H9 (cell line): ENCODE results near the gene GSE1. TPM values are rescaled to one million over a fixed set of nuclear protein-coding genes. Genes with fewer than 3 reads are reported as not detected.

ENCODE experiments used
- DNase-seq: peaks from one replicate; pipeline ENCODE4 v3.0.0-alpha.2; 2017
- H2AFZ ChIP-seq: one replicate; pipeline ENCODE4 v1.6.1; 2013; ENCODE audit warnings: mild to moderate bottlenecking, low read length, control low read depth, moderate library complexity
- H2AK5ac ChIP-seq: 2 replicates; pipeline ENCODE4 v1.6.1; 2013; ENCODE audit warnings: low read length, control low read depth, mixed read lengths; ENCODE audit not compliant: insufficient read length
- H2BK120ac ChIP-seq: one replicate; pipeline ENCODE4 v1.6.1; 2013; ENCODE audit warnings: low read depth, mild to moderate bottlenecking, low read length, control low read depth, inconsistent platforms; ENCODE audit not compliant: poor library complexity, severe bottlenecking
- H2BK12ac ChIP-seq: 2 replicates; pipeline ENCODE4 v1.6.1; 2013; ENCODE audit warnings: low read length, control low read depth, mixed read lengths, low read depth; ENCODE audit not compliant: insufficient read length
- H2BK15ac ChIP-seq: 2 replicates; pipeline ENCODE4 v1.6.1; 2013; ENCODE audit warnings: low read depth, low read length, control low read depth
- H2BK20ac ChIP-seq: one replicate; pipeline ENCODE4 v1.6.1; 2013; ENCODE audit warnings: low read depth, mild to moderate bottlenecking, low read length, control low read depth, inconsistent platforms; ENCODE audit not compliant: poor library complexity, severe bottlenecking
- H2BK5ac ChIP-seq: 2 replicates; pipeline ENCODE4 v1.6.1; 2013; ENCODE audit warnings: low read length, control low read depth, mixed read lengths; ENCODE audit not compliant: insufficient read length
- H3K14ac ChIP-seq: 2 replicates; pipeline ENCODE4 v1.6.1; 2013; ENCODE audit warnings: low read length, control low read depth; ENCODE audit not compliant: insufficient read depth
- H3K18ac ChIP-seq: 2 replicates; pipeline ENCODE4 v1.6.1; 2013; ENCODE audit warnings: low read depth, mild to moderate bottlenecking, mixed read lengths, low read length, control low read depth; ENCODE audit not compliant: insufficient read length
- H3K23ac ChIP-seq: 2 replicates; pipeline ENCODE4 v1.6.1; 2013; ENCODE audit warnings: low read length, control low read depth, mixed read lengths, low read depth; ENCODE audit not compliant: insufficient read length
- H3K23me2 ChIP-seq: 2 replicates; pipeline ENCODE4 v1.6.1; 2013; ENCODE audit warnings: low read depth, mild to moderate bottlenecking, mixed read lengths, low read length, control low read depth; ENCODE audit not compliant: insufficient read length, poor library complexity, severe bottlenecking
- H3K27ac ChIP-seq: 2 replicates; pipeline ENCODE4 v1.5.1; 2013; ENCODE audit warnings: low read length, control low read depth, mixed read lengths, low read depth; ENCODE audit not compliant: insufficient read length
- H3K27me3 ChIP-seq: 2 replicates; pipeline ENCODE4 v1.6.1; 2013; ENCODE audit warnings: low read length, control low read depth, inconsistent platforms; ENCODE audit not compliant: insufficient read depth
- H3K4ac ChIP-seq: 2 replicates; pipeline ENCODE4 v1.6.1; 2013; ENCODE audit warnings: low read depth, mild to moderate bottlenecking, control low read depth, inconsistent platforms, low read length, moderate library complexity
- H3K4me1 ChIP-seq: 2 replicates; pipeline ENCODE4 v1.6.1; 2013; ENCODE audit warnings: low read length, control low read depth, inconsistent platforms; ENCODE audit not compliant: insufficient read depth
- H3K4me2 ChIP-seq: 2 replicates; pipeline ENCODE4 v1.6.1; 2013; ENCODE audit warnings: low read length, control low read depth, mixed read lengths; ENCODE audit not compliant: insufficient read length, insufficient read depth
- H3K56ac ChIP-seq: 2 replicates; pipeline ENCODE4 v1.6.1; 2013; ENCODE audit warnings: low read depth, mild to moderate bottlenecking, mixed read lengths, low read length, control low read depth; ENCODE audit not compliant: insufficient read length
- H3K79me1 ChIP-seq: 2 replicates; pipeline ENCODE4 v1.6.1; 2013; ENCODE audit warnings: low read depth, mild to moderate bottlenecking, moderate library complexity, low read length, control low read depth, inconsistent platforms; ENCODE audit not compliant: insufficient read depth, poor library complexity, severe bottlenecking
- H3K79me2 ChIP-seq: 2 replicates; pipeline ENCODE4 v1.6.1; 2013; ENCODE audit warnings: low read length, control low read depth, inconsistent platforms; ENCODE audit not compliant: insufficient read depth
- H3K9ac ChIP-seq: 2 replicates; pipeline ENCODE4 v1.6.1; 2013; ENCODE audit warnings: low read length, control low read depth, mixed read lengths; ENCODE audit not compliant: insufficient read length; ENCODE audit errors: extremely low read depth
- H3K9me3 ChIP-seq: one replicate; pipeline ENCODE4 v1.6.1; 2013; ENCODE audit warnings: low read depth, low read length, inconsistent platforms; ENCODE audit not compliant: control insufficient read depth
- H3T11ph ChIP-seq: one replicate; pipeline ENCODE4 v1.6.1; 2013; ENCODE audit warnings: mild to moderate bottlenecking, low read length, control low read depth, inconsistent platforms
- H4K20me1 ChIP-seq: one replicate; pipeline ENCODE4 v1.6.1; 2013; ENCODE audit not compliant: control insufficient read depth, insufficient read length, insufficient read depth
- H4K5ac ChIP-seq: 2 replicates; pipeline ENCODE4 v1.6.1; 2013; ENCODE audit warnings: low read depth, mild to moderate bottlenecking, mixed read lengths, low read length, control low read depth; ENCODE audit not compliant: insufficient read length
- H4K8ac ChIP-seq: replicated peaks from 2 replicates; pipeline ENCODE4 v1.6.1; 2013; ENCODE audit warnings: low read length, control low read depth, mixed read lengths, low read depth; ENCODE audit not compliant: insufficient read length
- H4K91ac ChIP-seq: 2 replicates; pipeline ENCODE4 v1.6.1; 2013; ENCODE audit warnings: low read depth, mild to moderate bottlenecking, moderate library complexity, mixed read lengths, low read length, control low read depth; ENCODE audit not compliant: insufficient read length
- H3K27ac Mint-ChIP-seq, 3 experiments: 2 replicates in 2 of 3; 3 replicates in 1 of 3; pipeline ENCODE4 v1.8.0; 2020 to 2021; ENCODE audit warnings: mixed read lengths in 3 of 3, mild to moderate bottlenecking in 1 of 3, moderate library complexity in 1 of 3
- H3K27me3 Mint-ChIP-seq: 2 replicates; pipeline ENCODE4 v1.8.0; 2021; ENCODE audit warnings: low read depth, mild to moderate bottlenecking, moderate library complexity, mixed read lengths
- H3K36me3 Mint-ChIP-seq, 3 experiments: 2 replicates in 2 of 3; 3 replicates in 1 of 3; pipeline ENCODE4 v1.8.0; 2020 to 2021; ENCODE audit warnings: low read depth in 3 of 3, mixed read lengths in 3 of 3; ENCODE audit not compliant: insufficient read depth in 1 of 3
- H3K4me1 Mint-ChIP-seq, 2 experiments: 2 replicates each; pipeline ENCODE4 v1.8.0; 2020; ENCODE audit warnings: mixed read lengths in 2 of 2
- H3K4me3 Mint-ChIP-seq, 2 experiments: 2 replicates in 1 of 2; 3 replicates in 1 of 2; pipeline ENCODE4 v1.8.0; 2020 to 2021; ENCODE audit warnings: mild to moderate bottlenecking in 2 of 2, mixed read lengths in 2 of 2, moderate library complexity in 1 of 2
- H3K9me3 Mint-ChIP-seq, 2 experiments: 2 replicates in 1 of 2; 3 replicates in 1 of 2; pipeline ENCODE4 v1.8.0; 2020; ENCODE audit warnings: mild to moderate bottlenecking in 2 of 2, mixed read lengths in 2 of 2, moderate library complexity in 1 of 2
- WGBS: extraction: QIAGEN DNeasy Blood & Tissue Kit; methylation state at CpG from one replicate; pipeline ENCODE4 v1.1.7; 2013; ENCODE audit warnings: missing lambda C conversion rate, low lambda C conversion rate, mixed read lengths; ENCODE audit not compliant: insufficient read length; ENCODE audit errors: extremely low coverage; 5-methylcytosine and 5-hydroxymethylcytosine counted together
- total RNA-seq: library from RNA; stranded (reverse); gene quantifications from 2 replicates; pipeline ENCODE4 v1.2.1, GENCODE V29; 2021
- TF ChIP-seq, protein P1 (sequence below): fragments of 200-600 bp; sonication (generic); conservative IDR thresholded peaks from 3 replicates; pipeline ENCODE4 v1.8.0; 2021; ENCODE audit warnings: antibody characterized with exemption, mild to moderate bottlenecking

Gene GSE1
- total RNA-seq, 1 experiment from 2014 or later: 125 TPM

DNA sequence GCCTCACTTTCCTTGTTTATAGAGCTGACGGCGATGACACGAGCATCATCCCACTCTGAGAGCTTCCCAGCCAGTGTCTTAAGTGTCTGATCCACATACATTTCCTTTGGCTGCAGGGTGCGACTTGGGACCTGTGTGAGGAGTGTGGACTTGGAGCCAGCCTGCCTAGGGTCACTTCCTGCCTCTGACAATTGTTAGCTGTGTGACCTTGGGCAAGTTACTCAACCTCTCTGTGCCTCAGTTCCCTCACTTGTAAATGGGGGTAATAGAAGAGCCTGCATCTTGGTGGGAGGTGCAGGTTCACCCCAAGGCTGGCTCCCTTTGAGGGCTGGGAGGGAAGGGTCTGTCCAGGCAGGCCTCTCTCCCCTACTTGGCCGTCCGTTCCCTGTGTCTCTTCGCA is 27.4 kb upstream of the GSE1 start:
- no peak overlapping the region for H4K8ac ChIP-seq
- H3K79me1 ChIP-seq: no peaks in the 10 kb centered on the region
- Mint-ChIP-seq H3K4me3 (no peak overlapping the region), H3K4me1 (peaks cover 70 to 71% of the 10 kb centered on the region in 2 experiments), H3K36me3 (peaks cover 3 to 6% (median 3%) of the 10 kb centered on the region in 3 experiments; a peak in 6 of 7 replicates), H3K9me3 (no peaks in the 10 kb centered on the region; a peak in 1 of 5 replicates), H3K27me3 (peaks cover 37% of the 10 kb centered on the region), H3K27ac (peak overlapping the region in 1 of 3 experiments; percentile 73; a peak in 1 of 7 replicates)
- no peaks in the 10 kb centered on the region for H3K23me2 ChIP-seq
- no peak overlapping the region for H2AFZ ChIP-seq
- H3K9me3 ChIP-seq: no peaks in the 10 kb centered on the region
- no peak overlapping the region for H3T11ph ChIP-seq
- TF ChIP-seq, protein P1, sequence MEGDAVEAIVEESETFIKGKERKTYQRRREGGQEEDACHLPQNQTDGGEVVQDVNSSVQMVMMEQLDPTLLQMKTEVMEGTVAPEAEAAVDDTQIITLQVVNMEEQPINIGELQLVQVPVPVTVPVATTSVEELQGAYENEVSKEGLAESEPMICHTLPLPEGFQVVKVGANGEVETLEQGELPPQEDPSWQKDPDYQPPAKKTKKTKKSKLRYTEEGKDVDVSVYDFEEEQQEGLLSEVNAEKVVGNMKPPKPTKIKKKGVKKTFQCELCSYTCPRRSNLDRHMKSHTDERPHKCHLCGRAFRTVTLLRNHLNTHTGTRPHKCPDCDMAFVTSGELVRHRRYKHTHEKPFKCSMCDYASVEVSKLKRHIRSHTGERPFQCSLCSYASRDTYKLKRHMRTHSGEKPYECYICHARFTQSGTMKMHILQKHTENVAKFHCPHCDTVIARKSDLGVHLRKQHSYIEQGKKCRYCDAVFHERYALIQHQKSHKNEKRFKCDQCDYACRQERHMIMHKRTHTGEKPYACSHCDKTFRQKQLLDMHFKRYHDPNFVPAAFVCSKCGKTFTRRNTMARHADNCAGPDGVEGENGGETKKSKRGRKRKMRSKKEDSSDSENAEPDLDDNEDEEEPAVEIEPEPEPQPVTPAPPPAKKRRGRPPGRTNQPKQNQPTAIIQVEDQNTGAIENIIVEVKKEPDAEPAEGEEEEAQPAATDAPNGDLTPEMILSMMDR: no peak
- H3K4me2 ChIP-seq: no peak overlapping the region
- H3K27ac ChIP-seq: no peak overlapping the region
- no peak overlapping the region for H2BK5ac ChIP-seq
- H3K4ac ChIP-seq: no peak overlapping the region
- H3K27me3 ChIP-seq: no peaks in the 10 kb centered on the region; the same call in 1 of the 2 replicates
- DNase-seq: no peak
- no peak overlapping the region for H2AK5ac ChIP-seq
- H2BK120ac ChIP-seq: no peak overlapping the region
- H3K4me1 ChIP-seq: peaks cover 14% of the 10 kb centered on the region; the same call in 1 of the 2 replicates
- no peak overlapping the region for H3K56ac ChIP-seq
- peaks cover 7% of the 10 kb centered on the region; the same call in 1 of the 2 replicates for H3K79me2 ChIP-seq
- no peak overlapping the region for H2BK15ac ChIP-seq
- no peak overlapping the region for H3K23ac ChIP-seq
- no peak overlapping the region for H3K14ac ChIP-seq
- no peak overlapping the region for H4K91ac ChIP-seq
- H4K5ac ChIP-seq: no peak overlapping the region
- no CpG with 5 or more reads among the region's 7 CpGs for WGBS
- H4K20me1 ChIP-seq: no peaks in the 10 kb centered on the region
- no peak overlapping the region for H2BK12ac ChIP-seq
- H2BK20ac ChIP-seq: no peak overlapping the region
- no peak overlapping the region for H3K9ac ChIP-seq
- no peak overlapping the region for H3K18ac ChIP-seq
